Measurements from ENCODE around the gene KLK13. TPM values are rescaled to one million over a fixed set of nuclear protein-coding genes. Genes with fewer than 3 reads are reported as not detected.
A peak's percentile ranks its signal among the peaks of the same experiment; 100 is the strongest.

KLK13 gene
- total RNA-seq, 2 donors from 2014 or later = not detected

GRCh38 chr19:51078731-51079130 lies 13.8 kb upstream of the KLK13 start:
- DNase-seq (ENCODE audit: low spot score in 2 of 2) (no peak), ATAC-seq (no peak)
- Mint-ChIP-seq H3K9me3 (peaks cover 0 to 6% of the 10 kb centered on the region in 2 donors), H3K27ac (no peak overlapping the region), H3K36me3 (no peaks in the 10 kb centered on the region)

GRCh38 chr19:51078104-51078503 lies 13.2 kb upstream of the KLK13 start:
- H3K27ac Mint-ChIP-seq = no peak overlapping the region
- peaks cover 0 to 6% of the 10 kb centered on the region in 2 donors for H3K9me3 Mint-ChIP-seq
- peaks cover 0 to 6% of the 10 kb centered on the region in 2 donors for H3K36me3 Mint-ChIP-seq
- no peak for ATAC-seq
- DNase-seq (ENCODE audit: low spot score in 2 of 2) = no peak

GRCh38 chr19:51076631-51077213 lies 11.8 kb upstream of the KLK13 start:
- Mint-ChIP-seq H3K36me3 (peaks cover 0 to 7% of the 10 kb centered on the region in 2 donors), H3K9me3 (peaks cover 0 to 6% of the 10 kb centered on the region in 2 donors), H3K27ac (peak overlapping the region in 1 of 2 donors; percentile 72)
- ATAC-seq = no peak
- no peak for DNase-seq (ENCODE audit: low spot score in 2 of 2)

GRCh38 chr19:51075998-51076397 lies 11.1 kb upstream of the KLK13 start:
- ATAC-seq = no peak
- peaks cover 0 to 7% of the 10 kb centered on the region in 2 donors for H3K36me3 Mint-ChIP-seq
- H3K9me3 Mint-ChIP-seq = peaks cover 0 to 6% of the 10 kb centered on the region in 2 donors
- peak overlapping the region in 1 of 2 donors; percentile 27 for H3K27ac Mint-ChIP-seq
- DNase-seq (ENCODE audit: low spot score in 2 of 2) = no peak

GRCh38 chr19:51071095-51071405 lies 6.2 kb upstream of the KLK13 start:
- DNase-seq (ENCODE audit: low spot score in 2 of 2) (no peak), ATAC-seq (no peak)
- peaks cover 0 to 7% of the 10 kb centered on the region in 2 donors for H3K36me3 Mint-ChIP-seq
- H3K9me3 Mint-ChIP-seq = peaks cover 0 to 11% of the 10 kb centered on the region in 2 donors
- H3K27ac Mint-ChIP-seq = no peak overlapping the region

GRCh38 chr19:51070334-51071094 lies 5.6 kb upstream of the KLK13 start:
- ATAC-seq (no peak), DNase-seq (ENCODE audit: low spot score in 2 of 2) (no peak)
- Mint-ChIP-seq H3K27ac (no peak overlapping the region), H3K36me3 (peaks cover 0 to 7% of the 10 kb centered on the region in 2 donors), H3K9me3 (peaks cover 0 to 11% of the 10 kb centered on the region in 2 donors)

GRCh38 chr19:51066393-51067186 lies 1.7 kb upstream of the KLK13 start:
- ATAC-seq (no peak), DNase-seq (ENCODE audit: low spot score in 2 of 2) (no peak)
- peaks cover 0 to 5% of the 10 kb centered on the region in 2 donors for H3K9me3 Mint-ChIP-seq
- no peaks in the 10 kb centered on the region for H3K36me3 Mint-ChIP-seq
- H3K27ac Mint-ChIP-seq = no peak overlapping the region

GRCh38 chr19:51065221-51065960 lies 499 bp upstream of the KLK13 start:
- no peak overlapping the region for H3K27ac Mint-ChIP-seq
- ATAC-seq = no peak
- H3K36me3 Mint-ChIP-seq = no peaks in the 10 kb centered on the region

GRCh38 chr19:51063664-51064063 lies 1.2 kb downstream of the KLK13 start:
- Mint-ChIP-seq H3K36me3 (no peaks in the 10 kb centered on the region), H3K9me3 (peaks cover 0 to 9% of the 10 kb centered on the region in 2 donors), H3K27ac (no peak overlapping the region)
- no peak for DNase-seq (ENCODE audit: low spot score in 2 of 2)
- no peak for ATAC-seq

More at GRCh38 chr19:51065221-51065960, 499 bp upstream of the KLK13 start:
- H3K9me3 Mint-ChIP-seq = peaks cover 0 to 9% of the 10 kb centered on the region in 2 donors
- DNase-seq (ENCODE audit: low spot score in 2 of 2) = no peak

- Mint-ChIP-seq H3K27ac (no peak overlapping the region), H3K36me3 (no peaks in the 10 kb centered on the region), H3K9me3 (peaks cover 0 to 4% of the 10 kb centered on the region in 2 donors)
- no peak for DNase-seq (ENCODE audit: low spot score in 2 of 2)
- ATAC-seq = no peak
Observed at GRCh38 chr19:51060973-51061372, 3.9 kb downstream of the KLK13 start.

- DNase-seq (ENCODE audit: low spot score in 2 of 2) = no peak
- Mint-ChIP-seq H3K36me3 (no peaks in the 10 kb centered on the region), H3K9me3 (peaks cover 0 to 4% of the 10 kb centered on the region in 2 donors), H3K27ac (no peak overlapping the region)
- ATAC-seq = no peak
Observed at GRCh38 chr19:51060336-51060735, 4.6 kb downstream of the KLK13 start.

GRCh38 chr19:51059715-51060114 lies 5.2 kb downstream of the KLK13 start:
- peaks cover 0 to 4% of the 10 kb centered on the region in 2 donors for H3K9me3 Mint-ChIP-seq
- no peaks in the 10 kb centered on the region for H3K36me3 Mint-ChIP-seq
- no peak overlapping the region for H3K27ac Mint-ChIP-seq
- DNase-seq (ENCODE audit: low spot score in 2 of 2) = no peak
- ATAC-seq = no peak

- ATAC-seq (no peak), DNase-seq (ENCODE audit: low spot score in 2 of 2) (no peak)
- no peak overlapping the region for H3K27ac Mint-ChIP-seq
- no peaks in the 10 kb centered on the region for H3K9me3 Mint-ChIP-seq
- H3K36me3 Mint-ChIP-seq = no peaks in the 10 kb centered on the region
Observed at GRCh38 chr19:51055866-51056265, 9.0 kb downstream of the KLK13 start.

- Mint-ChIP-seq H3K9me3 (no peaks in the 10 kb centered on the region), H3K36me3 (no peaks in the 10 kb centered on the region), H3K27ac (no peak overlapping the region)
- no peak for ATAC-seq
- no peak for DNase-seq (ENCODE audit: low spot score in 2 of 2)
Observed at GRCh38 chr19:51047031-51047335, 17.9 kb downstream of the KLK13 start.

GRCh38 chr19:51044327-51044726 lies 20.6 kb downstream of the KLK13 start:
- ATAC-seq (no peak), DNase-seq (ENCODE audit: low spot score in 2 of 2) (no peak)
- no peak overlapping the region for H3K27ac Mint-ChIP-seq
- H3K9me3 Mint-ChIP-seq = no peaks in the 10 kb centered on the region
- H3K36me3 Mint-ChIP-seq = no peaks in the 10 kb centered on the region

GRCh38 chr19:51043497-51043896 lies 21.4 kb downstream of the KLK13 start:
- ATAC-seq = no peak
- H3K27ac Mint-ChIP-seq = no peak overlapping the region
- no peaks in the 10 kb centered on the region for H3K36me3 Mint-ChIP-seq

GRCh38 chr19:51040151-51040550 lies 24.7 kb downstream of the KLK13 start:
- DNase-seq (ENCODE audit: low spot score in 2 of 2) (no peak), ATAC-seq (no peak)
- no peak overlapping the region for H3K27ac Mint-ChIP-seq
- no peaks in the 10 kb centered on the region for H3K9me3 Mint-ChIP-seq
- H3K36me3 Mint-ChIP-seq = no peaks in the 10 kb centered on the region

More at GRCh38 chr19:51043497-51043896, 21.4 kb downstream of the KLK13 start:
- DNase-seq (ENCODE audit: low spot score in 2 of 2) = no peak
- no peaks in the 10 kb centered on the region for H3K9me3 Mint-ChIP-seq
